Stimulated activated CD8-positive, alpha-beta memory T cell treated with anti-CD3 and anti-CD28 coated beads, Interleukin-15, amount 100 ng/mL, for 24 hours (primary cell): ENCODE measurements around the gene TMEM123.

Experiments
- DNase-seq: peaks from one replicate; pipeline ENCODE4 v3.0.0-alpha.2; 2020; ENCODE audit warnings: low read depth

The TMEM123 gene

DNA sequence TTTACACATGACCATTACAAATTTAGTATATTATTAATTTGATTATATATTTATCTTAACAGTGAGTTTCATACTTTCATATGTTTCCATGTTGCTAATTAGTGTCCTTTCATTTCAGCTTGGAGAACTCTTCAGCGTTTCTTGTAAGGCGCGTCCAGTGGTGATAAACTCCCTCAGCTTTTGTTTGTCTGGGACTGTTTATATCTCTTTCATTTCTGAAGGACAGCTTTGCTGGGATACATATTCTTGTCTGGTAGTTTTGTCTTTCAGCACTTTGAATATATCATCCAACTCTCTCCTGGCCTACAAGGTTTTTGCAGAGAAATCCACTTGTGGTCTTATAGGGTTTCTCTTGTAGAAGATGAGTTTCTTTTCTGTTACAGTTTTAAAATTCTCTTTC lies 93.2 kb downstream of the TMEM123 start:
- no peak for DNase-seq

DNA sequence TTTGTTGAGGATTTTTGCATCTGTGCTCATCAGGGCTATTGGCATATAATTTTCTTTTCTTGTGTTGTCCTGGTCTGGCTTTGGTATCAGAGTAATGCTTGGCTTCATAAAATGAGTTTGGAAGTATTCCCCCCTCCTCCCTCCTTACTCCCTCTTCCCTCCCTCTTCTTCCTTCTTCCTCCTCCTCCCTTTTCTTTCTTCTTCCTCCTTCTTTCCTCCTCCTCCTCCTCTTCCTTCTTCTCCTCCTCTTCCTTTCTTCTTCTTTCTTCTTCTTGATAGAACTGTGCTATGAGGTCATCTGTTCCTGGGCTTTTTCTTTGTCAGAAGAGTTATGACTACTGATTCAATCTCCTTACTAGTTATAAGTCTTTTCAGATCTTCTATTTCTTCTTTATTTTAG lies 95.4 kb downstream of the TMEM123 start:
- no peak for DNase-seq

DNA sequence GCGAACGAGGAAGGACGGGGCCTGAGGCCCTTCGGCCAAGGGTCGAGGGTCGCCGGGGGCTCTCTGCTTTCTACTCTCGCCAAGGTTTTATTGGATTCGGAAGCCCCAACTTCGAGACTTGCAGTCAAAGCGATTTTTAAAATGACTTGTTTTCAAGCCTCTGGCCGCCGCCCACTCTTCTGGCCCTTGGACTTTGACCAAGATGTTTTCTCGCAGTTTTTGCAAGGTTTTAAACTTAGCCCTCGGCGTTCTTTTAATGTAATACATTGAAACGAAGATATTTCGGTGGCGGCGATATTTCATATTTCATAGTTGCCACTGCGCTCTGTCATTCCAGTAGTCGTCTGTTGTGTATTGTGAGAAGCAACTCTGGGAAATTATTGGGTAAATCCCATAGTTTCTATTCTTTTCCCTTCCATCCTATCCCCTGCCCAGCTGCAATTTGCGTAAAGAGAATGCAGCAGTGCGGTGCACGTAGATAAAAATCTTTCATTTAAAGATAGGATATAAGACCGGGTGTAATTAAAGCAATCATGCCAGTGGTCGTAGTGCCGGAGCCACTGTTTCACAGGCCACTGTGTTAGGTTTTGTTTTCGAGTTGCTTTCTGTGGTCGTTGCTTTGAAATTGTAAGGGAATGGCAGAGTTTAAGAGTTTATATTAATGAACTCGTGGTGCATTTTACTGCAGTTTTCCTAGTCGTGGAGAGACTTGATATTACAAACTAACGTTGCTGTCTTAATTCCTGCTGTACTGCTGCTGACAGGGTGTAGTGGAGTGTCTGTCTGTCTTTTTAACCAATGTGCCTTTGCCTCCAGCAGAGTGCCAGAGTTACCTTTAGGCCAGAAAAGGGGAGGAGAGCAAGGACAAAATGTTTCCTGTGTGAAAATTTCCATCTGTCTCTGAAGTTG lies 104.8 kb downstream of the TMEM123 start:
- DNase-seq: no peak

- peak; percentile 88 for DNase-seq
Observed at GRCh38 chr11:102346748-102347461, 105.7 kb downstream of the TMEM123 start, which contains the start of gene BIRC2. Gene BIRC2 (plus strand): TSS chr11:102347214. CDS start chr11:102349855, 2,641 bp downstream.

GRCh38 chr11:102346456-102346747 lies 106.2 kb downstream of the TMEM123 start:
- no peak for DNase-seq
